ENCODE data around the gene S1PR5.

The S1PR5 gene

DNA sequence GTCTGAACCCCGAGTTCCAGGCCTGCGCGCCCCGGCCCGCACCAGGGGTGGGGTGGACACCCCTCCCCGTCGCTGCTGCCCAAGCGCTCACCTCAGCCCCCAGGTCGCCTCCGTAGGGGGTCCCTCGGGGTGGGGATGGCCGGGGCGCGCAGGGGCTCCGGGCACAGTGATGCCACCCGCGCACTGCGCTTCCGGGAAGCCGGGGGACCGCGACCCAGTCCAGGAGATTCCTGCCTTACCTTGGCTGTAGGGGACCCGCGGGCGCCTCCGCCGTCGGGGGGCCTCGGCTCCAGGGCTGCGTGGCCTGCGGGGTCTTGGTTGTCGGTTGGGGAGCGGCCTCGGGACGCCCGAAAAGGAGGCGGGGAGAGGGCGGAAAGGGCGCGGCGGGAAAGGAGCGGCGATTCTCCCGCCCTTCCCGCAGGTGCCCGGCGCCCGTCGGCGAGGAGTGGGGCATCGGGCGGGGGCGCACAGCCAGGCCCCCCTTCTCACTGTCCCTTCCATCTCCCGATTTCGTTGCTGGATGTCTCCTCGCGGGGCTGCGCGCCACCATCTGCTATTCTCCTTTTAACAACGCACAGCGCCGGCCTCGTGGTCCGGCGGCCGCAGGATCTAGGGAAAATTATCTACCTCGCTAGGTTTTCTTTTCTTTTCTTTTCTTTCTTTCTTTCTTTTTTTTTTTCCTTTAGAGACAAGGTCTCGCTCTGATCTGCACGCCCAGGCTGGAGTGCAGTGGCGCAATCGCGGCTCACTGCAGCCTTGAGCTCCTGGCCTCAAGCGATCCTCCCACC is 14.1 kb downstream of the S1PR5 start, which contains the start of gene KEAP1:
TSS of gene KEAP1 (minus strand) at position 355 of the 788 bp plus-strand sequence. CDS start 3,323 bp downstream, outside the sequence.
- peak within 1 kb of the TSS; percentile 93 for H3K4me3 ChIP-seq (ENCODE audit: low read length)
- DNase-seq (ENCODE audit: low read depth) = peak; percentile 19
- TF ChIP-seq CTCF (conservative IDR thresholded peaks at IDR 0.05; ENCODE audit: low read length) = no peak

- DNase-seq (ENCODE audit: low read depth) = peak; percentile 90
- no peak for TF ChIP-seq CTCF (conservative IDR thresholded peaks at IDR 0.05; ENCODE audit: low read length)
- H3K4me3 ChIP-seq (ENCODE audit: low read length) = peak overlapping the region; percentile 93
Measured at GRCh38 chr19:10502524-10503001, 14.7 kb downstream of the S1PR5 start.

DNA sequence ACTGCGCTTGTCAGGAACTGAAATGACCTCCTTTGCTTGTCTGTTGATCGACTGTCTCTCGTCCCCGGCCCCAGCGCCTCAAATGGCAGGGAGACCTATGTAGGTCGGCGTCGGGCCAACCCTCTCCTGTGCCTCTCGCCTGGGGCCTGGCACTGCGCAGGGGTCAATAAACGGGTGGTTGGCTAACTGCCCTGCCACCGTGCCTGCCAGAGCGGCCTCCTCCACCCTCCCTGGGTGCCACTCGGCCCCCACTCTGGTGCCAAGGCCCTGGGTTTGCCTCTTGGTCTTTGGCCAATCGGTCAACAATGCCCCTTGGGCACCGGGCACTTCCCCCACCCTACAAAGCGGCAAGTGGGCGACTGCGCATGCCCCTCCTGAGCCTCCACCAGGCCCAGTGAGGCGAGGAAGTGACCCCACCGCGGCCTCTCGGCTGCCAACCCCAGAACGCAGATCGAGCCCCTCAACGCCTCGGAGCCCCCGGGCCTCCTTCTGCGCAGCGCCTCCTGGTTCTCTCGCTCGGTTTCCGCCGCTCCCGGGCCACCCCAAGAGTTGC is 15.2 kb downstream of the S1PR5 start:
- peak; percentile 46 for DNase-seq (ENCODE audit: low read depth)
- H3K4me3 ChIP-seq (ENCODE audit: low read length) = peak overlapping the region; percentile 93
- TF ChIP-seq CTCF (conservative IDR thresholded peaks at IDR 0.05; ENCODE audit: low read length) = no peak

DNA sequence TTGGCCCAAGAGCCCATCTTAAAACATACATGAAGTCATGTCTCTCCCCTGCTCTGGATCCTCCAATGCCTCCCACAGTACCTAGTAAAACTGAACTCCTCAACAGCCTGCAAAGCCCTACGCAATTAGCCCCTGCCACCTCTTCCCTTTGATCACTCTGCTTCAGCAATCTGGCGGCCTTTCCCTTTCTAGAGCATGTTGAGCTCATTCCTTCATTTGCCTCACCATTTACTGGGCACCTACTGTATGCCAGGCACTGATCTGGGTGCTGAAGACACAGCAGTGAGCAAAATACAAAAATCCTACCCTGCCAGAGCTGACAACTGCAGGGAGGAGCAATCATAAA is 17.0 kb downstream of the S1PR5 start:
- DNase-seq (ENCODE audit: low read depth) = no peak
- no peak for TF ChIP-seq CTCF (conservative IDR thresholded peaks at IDR 0.05; ENCODE audit: low read length)
- H3K4me3 ChIP-seq (ENCODE audit: low read length) = no peak overlapping the region

DNA sequence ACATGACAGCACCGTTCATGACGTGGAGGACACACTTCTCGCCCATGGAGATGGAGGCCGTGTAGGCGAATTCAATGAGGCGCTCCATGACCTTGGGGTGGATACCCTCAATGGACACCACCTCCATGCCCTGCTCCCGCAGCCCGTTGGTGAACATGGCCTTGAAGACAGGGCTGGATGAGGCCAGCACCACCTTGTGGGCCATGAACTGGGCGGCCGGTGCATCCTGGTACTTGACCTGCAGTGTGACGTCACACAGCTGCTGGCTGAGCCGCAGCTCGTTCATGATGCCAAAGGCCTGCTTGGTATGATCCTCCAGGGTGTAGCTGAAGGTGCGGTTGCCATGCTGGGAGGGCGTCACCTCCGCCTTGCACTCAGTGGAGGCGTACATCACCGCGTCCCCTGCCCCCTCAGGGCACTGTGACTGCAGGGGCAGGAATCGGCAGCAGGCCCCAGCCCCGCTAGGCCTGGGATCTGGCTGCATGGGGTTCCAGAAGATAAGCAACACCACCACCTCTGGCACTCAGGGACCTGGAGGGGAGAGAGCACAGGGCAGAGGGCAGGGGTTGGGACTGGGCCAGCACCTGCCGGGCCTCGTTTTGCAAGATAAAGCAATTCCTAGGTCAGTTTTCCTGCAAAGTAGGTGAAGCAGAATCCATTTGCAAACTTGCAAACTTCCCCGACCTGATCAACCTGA is 17.5 kb downstream of the S1PR5 start:
- no peak for DNase-seq (ENCODE audit: low read depth)
- no peak for TF ChIP-seq CTCF (conservative IDR thresholded peaks at IDR 0.05; ENCODE audit: low read length)
- no peak overlapping the region for H3K4me3 ChIP-seq (ENCODE audit: low read length)

DNA sequence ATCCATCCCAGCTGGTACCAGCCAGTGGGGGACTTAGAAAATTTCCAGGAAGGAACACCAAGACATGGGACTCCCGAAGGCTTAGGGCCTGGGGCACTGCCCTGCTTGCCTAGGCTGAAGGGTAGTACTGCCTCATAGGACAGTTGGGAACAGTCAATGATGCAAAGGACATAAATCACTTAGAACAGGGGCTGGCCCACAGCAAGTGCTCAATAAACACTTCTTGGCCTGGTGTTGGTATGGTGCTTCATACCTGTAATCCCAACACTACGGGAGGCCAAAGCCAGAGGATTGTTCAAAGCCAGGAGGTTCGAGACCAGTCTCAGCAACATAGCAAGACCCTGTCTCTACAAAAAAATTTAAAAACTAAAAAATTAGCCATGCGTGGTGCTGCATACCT is 19.9 kb downstream of the S1PR5 start:
- no peak for TF ChIP-seq CTCF (conservative IDR thresholded peaks at IDR 0.05; ENCODE audit: low read length)
- no peak for DNase-seq (ENCODE audit: low read depth)
- no peak overlapping the region for H3K4me3 ChIP-seq (ENCODE audit: low read length)
